ENCODE results near the gene TRIM56.
"Not testable (repeated sequence)": the region's sequence is repeated elsewhere in the genome, so short reads cannot be mapped to it uniquely, and the experiment has no call there.

DNA sequence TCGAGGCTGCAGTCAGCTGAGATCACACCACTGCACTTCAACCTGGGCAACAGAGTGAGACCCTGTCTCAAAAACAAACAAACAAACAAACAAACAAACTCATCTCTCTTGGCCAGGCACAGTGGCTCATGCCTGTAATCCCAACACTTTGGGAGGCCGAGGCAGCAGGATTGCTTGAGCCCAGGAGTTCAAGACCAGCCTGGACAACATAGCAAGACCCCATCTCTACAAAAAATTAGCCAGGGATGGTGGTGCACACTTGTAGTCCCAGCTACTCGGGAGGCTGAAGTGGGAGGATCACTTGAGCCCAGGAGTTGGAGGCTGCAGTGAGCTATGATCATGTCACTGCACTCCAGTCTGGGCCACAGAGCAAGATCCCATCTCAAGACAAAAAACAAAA is 20.1 kb upstream of the TRIM56 start:
- TF ChIP-seq, protein P1, sequence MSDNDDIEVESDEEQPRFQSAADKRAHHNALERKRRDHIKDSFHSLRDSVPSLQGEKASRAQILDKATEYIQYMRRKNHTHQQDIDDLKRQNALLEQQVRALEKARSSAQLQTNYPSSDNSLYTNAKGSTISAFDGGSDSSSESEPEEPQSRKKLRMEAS (CRISPR knock-in tag; IDR thresholded peaks at IDR 0.05), result not testable (repeated sequence)
- TF ChIP-seq, protein P2, sequence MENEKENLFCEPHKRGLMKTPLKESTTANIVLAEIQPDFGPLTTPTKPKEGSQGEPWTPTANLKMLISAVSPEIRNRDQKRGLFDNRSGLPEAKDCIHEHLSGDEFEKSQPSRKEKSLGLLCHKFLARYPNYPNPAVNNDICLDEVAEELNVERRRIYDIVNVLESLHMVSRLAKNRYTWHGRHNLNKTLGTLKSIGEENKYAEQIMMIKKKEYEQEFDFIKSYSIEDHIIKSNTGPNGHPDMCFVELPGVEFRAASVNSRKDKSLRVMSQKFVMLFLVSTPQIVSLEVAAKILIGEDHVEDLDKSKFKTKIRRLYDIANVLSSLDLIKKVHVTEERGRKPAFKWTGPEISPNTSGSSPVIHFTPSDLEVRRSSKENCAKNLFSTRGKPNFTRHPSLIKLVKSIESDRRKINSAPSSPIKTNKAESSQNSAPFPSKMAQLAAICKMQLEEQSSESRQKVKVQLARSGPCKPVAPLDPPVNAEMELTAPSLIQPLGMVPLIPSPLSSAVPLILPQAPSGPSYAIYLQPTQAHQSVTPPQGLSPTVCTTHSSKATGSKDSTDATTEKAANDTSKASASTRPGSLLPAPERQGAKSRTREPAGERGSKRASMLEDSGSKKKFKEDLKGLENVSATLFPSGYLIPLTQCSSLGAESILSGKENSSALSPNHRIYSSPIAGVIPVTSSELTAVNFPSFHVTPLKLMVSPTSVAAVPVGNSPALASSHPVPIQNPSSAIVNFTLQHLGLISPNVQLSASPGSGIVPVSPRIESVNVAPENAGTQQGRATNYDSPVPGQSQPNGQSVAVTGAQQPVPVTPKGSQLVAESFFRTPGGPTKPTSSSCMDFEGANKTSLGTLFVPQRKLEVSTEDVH (IDR thresholded peaks at IDR 0.05; ENCODE audit: low read depth, partially characterized antibody), result not testable (repeated sequence)

All from K562 (cell line).